Large intestine (tissue), 3 donors: ENCODE results near the gene LNP1. TPM values are rescaled to one million over a fixed set of nuclear protein-coding genes. Genes with fewer than 3 reads are reported as not detected.

Experiments used
- DNase-seq, 2 donors: peaks; one replicate each; pipeline versions ENCODE4 v3.0.0 to v3.0.0-alpha.2; 2013
- H3K27ac ChIP-seq: one replicate; pipeline ENCODE4 v1.5.1; 2013; ENCODE audit warnings: low read length
- H3K27me3 ChIP-seq: 2 replicates; pipeline ENCODE4 v1.6.1; 2013; ENCODE audit warnings: low read length; ENCODE audit not compliant: control insufficient read depth, insufficient read depth
- H3K36me3 ChIP-seq: 2 replicates; pipeline ENCODE4 v1.6.1; 2013; ENCODE audit warnings: low read length; ENCODE audit not compliant: control insufficient read depth, insufficient read depth
- H3K4me1 ChIP-seq: one replicate; pipeline ENCODE4 v1.6.1; 2013; ENCODE audit warnings: low read length; ENCODE audit not compliant: control insufficient read depth, insufficient read depth
- H3K4me3 ChIP-seq: one replicate; pipeline ENCODE4 v1.5.1; 2013; ENCODE audit warnings: low read length
- H3K9me3 ChIP-seq: one replicate; pipeline ENCODE4 v1.6.1; 2013; ENCODE audit warnings: mild to moderate bottlenecking, low read depth, low read length, moderate library complexity; ENCODE audit not compliant: control insufficient read depth
- WGBS: methylation state at CpG from one replicate; pipeline ENCODE4 v1.1.5; 2013; ENCODE audit warnings: low lambda C conversion rate; ENCODE audit not compliant: insufficient coverage; 5-methylcytosine and 5-hydroxymethylcytosine counted together
- polyA plus RNA-seq: library from polyadenylated mRNA; unstranded; fragments of 120-200 nt; gene quantifications from one replicate; pipeline ENCODE4 v1.2.1, GENCODE V29; 2013

LNP1 gene
- polyA plus RNA-seq, 1 donor = 2.2 TPM

DNA sequence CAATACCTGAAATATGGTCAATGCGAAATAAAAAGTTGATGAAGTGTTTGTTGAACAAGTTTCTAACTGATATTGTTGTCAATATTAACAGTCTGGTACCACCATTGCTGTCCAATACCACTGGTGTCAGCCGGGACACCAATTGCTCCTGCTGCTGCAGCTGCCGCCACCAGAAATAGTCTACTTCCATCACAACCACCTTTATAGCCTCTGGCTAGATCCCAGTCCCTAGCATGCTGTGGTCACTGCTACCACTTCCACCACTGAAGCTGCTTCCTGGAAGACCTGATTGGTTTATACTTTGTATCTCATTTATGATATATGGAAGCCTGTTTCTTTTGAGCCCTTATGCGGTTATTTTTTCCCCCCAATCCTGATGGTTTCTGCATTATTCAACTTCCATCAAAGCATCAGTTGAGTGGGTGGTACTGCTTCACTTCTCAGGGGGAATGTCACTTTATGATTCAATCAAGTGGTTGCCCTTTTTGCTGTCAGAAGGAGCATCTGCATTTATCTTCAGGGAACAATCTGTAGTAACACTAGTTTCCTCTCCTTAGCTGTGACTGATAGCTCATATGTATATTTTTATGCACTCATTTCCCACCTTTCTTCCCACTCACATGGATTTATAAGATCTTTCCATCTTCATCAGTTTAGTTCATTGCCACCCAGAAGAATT, 11.7 kb downstream of the LNP1 start:
- DNase-seq = no peak
- peaks cover 10% of the 10 kb centered on the region for H3K36me3 ChIP-seq
- H3K27me3 ChIP-seq = no peaks in the 10 kb centered on the region
- H3K9me3 ChIP-seq = peaks cover 6% of the 10 kb centered on the region
- WGBS = 100% methylated on average over 1 of the region's 4 CpGs
- no peak overlapping the region for H3K4me3 ChIP-seq
- no peak overlapping the region for H3K27ac ChIP-seq
- H3K4me1 ChIP-seq = no peaks in the 10 kb centered on the region

GRCh38 chr3:100413613-100414012, 12.3 kb downstream of the LNP1 start:
- Histone ChIP-seq H3K4me3 (no peak overlapping the region), H3K4me1 (no peaks in the 10 kb centered on the region), H3K27ac (no peak overlapping the region), H3K27me3 (no peaks in the 10 kb centered on the region), H3K36me3 (peaks cover 5% of the 10 kb centered on the region), H3K9me3 (peaks cover under 1% of the 10 kb centered on the region)
- 83% methylated on average over 1 of the region's 2 CpGs for WGBS
- no peak for DNase-seq

- Histone ChIP-seq H3K27ac (no peak overlapping the region), H3K4me3 (no peak overlapping the region), H3K4me1 (no peaks in the 10 kb centered on the region), H3K36me3 (no peaks in the 10 kb centered on the region), H3K27me3 (no peaks in the 10 kb centered on the region), H3K9me3 (no peaks in the 10 kb centered on the region)
- DNase-seq = no peak
Observed at GRCh38 chr3:100416176-100416575, 14.8 kb downstream of the LNP1 start.

- Histone ChIP-seq H3K9me3 (no peaks in the 10 kb centered on the region), H3K4me1 (no peaks in the 10 kb centered on the region), H3K4me3 (no peak overlapping the region), H3K27me3 (no peaks in the 10 kb centered on the region), H3K36me3 (no peaks in the 10 kb centered on the region), H3K27ac (no peak overlapping the region)
- DNase-seq = no peak
- WGBS = no CpG with 5 or more reads among the region's 1 CpG
Observed at GRCh38 chr3:100416863-100417262, 15.5 kb downstream of the LNP1 start.

DNA sequence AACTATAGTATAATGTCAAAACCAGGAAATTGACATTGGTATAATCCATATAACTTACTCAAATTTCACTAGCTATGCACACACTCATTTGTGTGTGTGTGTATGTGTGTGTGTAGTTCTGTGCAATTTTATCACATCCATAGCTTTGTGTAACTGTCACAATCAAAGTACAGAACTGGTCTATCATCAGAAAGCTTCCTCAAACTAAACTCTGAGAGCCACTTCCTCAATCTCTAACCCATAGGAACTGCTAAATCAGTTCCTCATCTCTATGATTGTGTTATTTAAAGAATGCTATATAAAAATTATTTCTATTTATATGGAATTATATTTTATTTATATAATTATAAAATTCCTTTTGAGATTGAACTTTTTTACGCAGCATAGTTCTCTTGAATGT, 18.1 kb downstream of the LNP1 start:
- no peaks in the 10 kb centered on the region for H3K27me3 ChIP-seq
- no peak overlapping the region for H3K4me3 ChIP-seq
- WGBS = 100% methylated on average over 1 of the region's 1 CpG
- no peak overlapping the region for H3K27ac ChIP-seq
- DNase-seq = no peak
- peaks cover under 1% of the 10 kb centered on the region for H3K4me1 ChIP-seq
- H3K36me3 ChIP-seq = no peaks in the 10 kb centered on the region
- no peaks in the 10 kb centered on the region for H3K9me3 ChIP-seq

GRCh38 chr3:100420885-100421284, 19.5 kb downstream of the LNP1 start:
- Histone ChIP-seq H3K4me3 (no peak overlapping the region), H3K27ac (no peak overlapping the region), H3K4me1 (peaks cover 14% of the 10 kb centered on the region), H3K36me3 (no peaks in the 10 kb centered on the region), H3K9me3 (no peaks in the 10 kb centered on the region), H3K27me3 (no peaks in the 10 kb centered on the region)
- no peak for DNase-seq
- WGBS = 80% methylated on average over 2 of the region's 2 CpGs

- WGBS = 100% methylated on average over 1 of the region's 5 CpGs
- Histone ChIP-seq H3K4me3 (no peak overlapping the region), H3K27ac (no peak overlapping the region)
Observed at GRCh38 chr3:100423611-100424010, 22.3 kb downstream of the LNP1 start.

GRCh38 chr3:100424261-100424660, 22.9 kb downstream of the LNP1 start:
- WGBS = no CpG with 5 or more reads among the region's 2 CpGs
- Histone ChIP-seq H3K27ac (peak overlapping the region; percentile 1), H3K4me1 (peaks cover 19% of the 10 kb centered on the region), H3K4me3 (no peak overlapping the region), H3K9me3 (no peaks in the 10 kb centered on the region), H3K27me3 (no peaks in the 10 kb centered on the region), H3K36me3 (no peaks in the 10 kb centered on the region)
- peak; percentile 64 to 76 for DNase-seq

More at GRCh38 chr3:100423611-100424010, 22.3 kb downstream of the LNP1 start:
- DNase-seq = no peak
- Histone ChIP-seq H3K27me3 (no peaks in the 10 kb centered on the region), H3K9me3 (no peaks in the 10 kb centered on the region), H3K36me3 (no peaks in the 10 kb centered on the region), H3K4me1 (peaks cover 19% of the 10 kb centered on the region)

DNA sequence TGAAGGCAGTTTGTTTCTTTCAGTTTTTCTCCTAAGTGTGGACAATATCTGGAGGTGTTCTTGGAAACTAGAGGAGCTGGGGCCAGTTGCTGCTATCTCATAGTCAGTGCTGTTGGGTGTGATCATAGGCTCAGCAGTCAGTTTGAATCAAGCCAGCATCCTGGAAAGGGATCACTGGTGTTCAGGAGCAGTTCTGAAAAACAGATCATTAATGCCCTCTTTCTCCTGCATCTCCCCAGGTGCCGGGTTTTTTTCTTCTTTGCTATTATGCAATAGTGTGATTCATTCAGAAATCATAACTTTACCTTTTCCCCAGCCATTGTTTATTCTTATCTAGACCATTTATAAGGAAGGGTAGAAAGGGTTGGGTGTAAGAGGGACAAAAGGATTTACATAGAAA, 24.0 kb downstream of the LNP1 start:
- DNase-seq = peak in 1 of 2 donors; percentile 26
- Histone ChIP-seq H3K27me3 (no peaks in the 10 kb centered on the region), H3K27ac (peak overlapping the region; percentile 1), H3K4me1 (peaks cover 19% of the 10 kb centered on the region), H3K36me3 (no peaks in the 10 kb centered on the region), H3K4me3 (no peak overlapping the region), H3K9me3 (no peaks in the 10 kb centered on the region)
- WGBS = 38% methylated on average over 1 of the region's 1 CpG

DNA sequence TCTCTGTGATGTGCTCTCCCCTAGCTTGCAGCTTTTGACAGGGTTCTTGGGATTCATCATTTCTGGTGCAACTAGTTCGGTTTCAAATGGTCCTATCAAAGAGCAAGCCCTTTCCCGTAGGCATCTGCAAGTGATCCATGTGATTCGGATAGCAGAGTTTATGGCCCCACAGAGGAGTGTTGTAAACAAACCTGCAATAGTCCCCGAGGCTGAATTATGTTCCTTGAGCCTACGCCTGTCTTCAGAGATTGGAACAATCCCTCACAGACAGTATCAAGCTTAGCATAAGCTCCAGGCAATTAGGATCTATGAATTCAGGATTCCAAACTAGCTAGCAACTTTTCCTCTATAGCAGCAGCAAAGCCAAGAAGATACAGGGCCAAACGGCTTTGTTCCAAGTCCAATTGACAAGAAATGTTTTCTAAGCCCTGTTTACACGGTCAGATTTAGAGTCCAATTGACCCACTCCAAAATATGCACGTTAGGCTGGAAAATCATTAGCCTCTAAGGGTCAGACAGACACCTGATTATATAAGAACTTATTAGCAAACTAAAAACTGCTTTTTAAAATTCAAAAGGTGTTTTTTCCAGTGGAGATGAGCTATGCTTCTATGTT, 24.8 kb downstream of the LNP1 start:
- H3K4me1 ChIP-seq = peaks cover 19% of the 10 kb centered on the region
- no CpG with 5 or more reads among the region's 8 CpGs for WGBS
- H3K27ac ChIP-seq = peak overlapping the region; percentile 14
- H3K27me3 ChIP-seq = no peaks in the 10 kb centered on the region
- no peaks in the 10 kb centered on the region for H3K9me3 ChIP-seq
- H3K4me3 ChIP-seq = no peak overlapping the region
- DNase-seq = peak; percentile 31 to 71
- no peaks in the 10 kb centered on the region for H3K36me3 ChIP-seq

- no peaks in the 10 kb centered on the region for H3K9me3 ChIP-seq
- 80% methylated on average over 2 of the region's 2 CpGs for WGBS
- no peaks in the 10 kb centered on the region for H3K36me3 ChIP-seq
- no peak overlapping the region for H3K27ac ChIP-seq
- no peak for DNase-seq
- H3K4me3 ChIP-seq = no peak overlapping the region
- H3K27me3 ChIP-seq = no peaks in the 10 kb centered on the region
- peaks cover 19% of the 10 kb centered on the region for H3K4me1 ChIP-seq
Observed at GRCh38 chr3:100427699-100428098, 26.4 kb downstream of the LNP1 start.
